DOHH2 (cell line): Measurements from ENCODE around the gene MLLT3.

ENCODE experiments used
- CTCF ChIP-seq: fragments of 200-600 bp; sonication (generic); IDR thresholded peaks from one replicate; pipeline ENCODE4 v1.5.1; 2014; ENCODE audit warnings: antibody characterized with exemption, mild to moderate bottlenecking, low read depth, low read length; ENCODE audit not compliant: poor library complexity, severe bottlenecking
- EZH2phosphoT487 ChIP-seq: fragments of 200-600 bp; sonication (generic); IDR thresholded peaks from 2 replicates; pipeline ENCODE4 v1.6.1; 2017; ENCODE audit warnings: borderline replicate concordance, mild to moderate bottlenecking, antibody characterized with exemption, low read length, moderate library complexity, mixed read lengths

GRCh38 chr9:20322212-20322611 lies 300.1 kb downstream of the MLLT3 start:
- no peak for TF ChIP-seq EZH2phosphoT487
- TF ChIP-seq CTCF, result no peak
